H1 (cell line): Measurements from ENCODE around the gene SPTBN1. TPM values are rescaled to one million over a fixed set of nuclear protein-coding genes. Genes with fewer than 3 reads are reported as not detected.

Experiments
- CTCF ChIA-PET: fragments of 300-600 bp; sonication (Branson Sonifier 250); formaldehyde crosslinking; loops from one replicate; lab custom pipeline; 2021; ENCODE audit not compliant: partially characterized antibody; lab: Charles Lee
- POLR2A ChIA-PET: fragments of 300-600 bp; sonication (Branson Sonifier 250); formaldehyde crosslinking; loops from one replicate; lab custom pipeline; 2021; ENCODE audit warnings: inconsistent platforms; ENCODE audit not compliant: partially characterized antibody; lab: Charles Lee
- DNase-seq, 2 experiments: peaks; one replicate each; pipeline versions ENCODE4 v3.0.0 to v3.0.0-alpha.2; 2010 to 2022; ENCODE audit warnings: low spot score in 2 of 2, low read depth in 1 of 2, mixed read lengths in 1 of 2
- FAIRE-seq: peaks from 2 replicates; lab custom pipeline; 2011; peaks lifted over from hg19 to GRCh38; lab: Jason Lieb, UNC
- H2AFZ ChIP-seq: 2 replicates; pipeline ENCODE4 v1.8.1; 2012; ENCODE audit warnings: low read length, inconsistent platforms
- H2AK5ac ChIP-seq: 2 replicates; pipeline ENCODE4 v1.6.1; 2013; ENCODE audit warnings: low read depth, low read length
- H2BK120ac ChIP-seq: replicated peaks from 2 replicates; pipeline ENCODE3; 2013; ENCODE audit warnings: low read depth, low read length, inconsistent platforms
- H2BK12ac ChIP-seq: 2 replicates; pipeline ENCODE4 v1.6.1; 2013; ENCODE audit warnings: low read depth, low read length
- H2BK15ac ChIP-seq: 2 replicates; pipeline ENCODE4 v1.6.1; 2013; ENCODE audit warnings: low read length
- H2BK20ac ChIP-seq: 2 replicates; pipeline ENCODE4 v1.6.1; 2013; ENCODE audit warnings: low read length
- H2BK5ac ChIP-seq: 2 replicates; pipeline ENCODE4 v1.6.1; 2013; ENCODE audit warnings: low read depth, low read length
- H3K14ac ChIP-seq: 2 replicates; pipeline ENCODE4 v1.6.1; 2013; ENCODE audit warnings: inconsistent platforms; ENCODE audit not compliant: insufficient read length
- H3K18ac ChIP-seq: 2 replicates; pipeline ENCODE4 v1.6.1; 2013; ENCODE audit warnings: low read length; ENCODE audit errors: extremely low read depth
- H3K23ac ChIP-seq: 2 replicates; pipeline ENCODE4 v1.6.1; 2013; ENCODE audit warnings: inconsistent platforms; ENCODE audit not compliant: insufficient read length
- H3K23me2 ChIP-seq: 2 replicates; pipeline ENCODE4 v1.6.1; 2013; ENCODE audit warnings: low read depth, low read length
- H3K27ac ChIP-seq: 2 replicates; pipeline ENCODE4 v1.6.1; 2011; ENCODE audit warnings: low read depth, low read length, inconsistent platforms
- H3K27me3 ChIP-seq, 4 experiments: replicated peaks in 1 of 4; 1 replicate in 1 of 4; 2 replicates in 3 of 4; pipeline versions ENCODE4 v1.6.1 to v1.8.1; 2011 to 2013; ENCODE audit warnings: low read length in 3 of 4, mild to moderate bottlenecking in 3 of 4, inconsistent platforms in 2 of 4, mixed read lengths in 2 of 4, moderate library complexity in 1 of 4; ENCODE audit not compliant: control insufficient read depth in 3 of 4, insufficient read depth in 3 of 4; ENCODE audit errors: extremely low read depth in 1 of 4
- H3K36me3 ChIP-seq, 4 experiments: 2 replicates each; pipeline versions ENCODE4 v1.6.1 to v1.8.1; 2011 to 2013; ENCODE audit warnings: mild to moderate bottlenecking in 4 of 4, low read length in 3 of 4, moderate library complexity in 2 of 4, control low read depth in 1 of 4, inconsistent platforms in 1 of 4; ENCODE audit not compliant: insufficient read depth in 4 of 4, control insufficient read depth in 2 of 4
- H3K4ac ChIP-seq: replicated peaks from 2 replicates; pipeline ENCODE3; 2013; ENCODE audit warnings: low read length, low read depth, mixed read lengths, inconsistent platforms; ENCODE audit not compliant: insufficient read length
- H3K4me1 ChIP-seq, 4 experiments: replicated peaks in 1 of 4; 1 replicate in 1 of 4; 2 replicates in 3 of 4; pipeline versions ENCODE4 v1.6.1 to v1.8.1; 2011 to 2013; ENCODE audit warnings: low read length in 3 of 4, inconsistent platforms in 2 of 4, mixed read lengths in 1 of 4; ENCODE audit not compliant: insufficient read depth in 4 of 4, control insufficient read depth in 3 of 4
- H3K4me2 ChIP-seq, 2 experiments: 2 replicates each; pipeline versions ENCODE4 v1.6.1 to v1.8.1; 2011 to 2013; ENCODE audit warnings: low read depth in 2 of 2, low read length in 2 of 2, control low read depth in 1 of 2, inconsistent platforms in 1 of 2, mild to moderate bottlenecking in 1 of 2; ENCODE audit not compliant: insufficient read depth in 1 of 2
- H3K4me3 ChIP-seq, 4 experiments: fragments of 200-600, 300-600 bp in 1 of 4; sonication (generic), shearing (Covaris generic), sonication (Bioruptor Twin) in 1 of 4; 2 replicates each; pipeline versions ENCODE4 v1.5.1 to v1.8.1; 2011 to 2016; ENCODE audit warnings: low read length in 4 of 4, low read depth in 3 of 4, control low read depth in 2 of 4, inconsistent platforms in 2 of 4, mild to moderate bottlenecking in 2 of 4, mixed read lengths in 1 of 4, moderate library complexity in 1 of 4; ENCODE audit not compliant: insufficient read depth in 2 of 4; ENCODE audit errors: extremely low read depth in 1 of 4
- H3K56ac ChIP-seq: replicated peaks from 2 replicates; pipeline ENCODE3; 2013; ENCODE audit warnings: low read depth, mild to moderate bottlenecking, mixed read lengths, low read length, inconsistent platforms; ENCODE audit not compliant: insufficient read length
- H3K79me1 ChIP-seq: 2 replicates; pipeline ENCODE4 v1.6.1; 2013; ENCODE audit warnings: low read depth, low read length, control low read depth
- H3K79me2 ChIP-seq, 2 experiments: 2 replicates each; pipeline versions ENCODE4 v1.6.1 to v1.8.1; 2012 to 2013; ENCODE audit warnings: low read length in 2 of 2, mild to moderate bottlenecking in 2 of 2, inconsistent platforms in 1 of 2; ENCODE audit not compliant: insufficient read depth in 2 of 2, control insufficient read depth in 1 of 2
- H3K9ac ChIP-seq, 4 experiments: replicated peaks in 1 of 4; 1 replicate in 1 of 4; 2 replicates in 3 of 4; pipeline versions ENCODE4 v1.6.1 to v1.8.1; 2011 to 2013; ENCODE audit warnings: low read depth in 3 of 4, low read length in 3 of 4, control low read depth in 2 of 4, mild to moderate bottlenecking in 2 of 4, moderate library complexity in 2 of 4, inconsistent platforms in 1 of 4; ENCODE audit errors: extremely low read depth in 1 of 4
- H3K9me3 ChIP-seq, 2 experiments: 2 replicates each; pipeline versions ENCODE4 v1.6.1 to v1.8.1; 2012 to 2013; ENCODE audit warnings: mild to moderate bottlenecking in 2 of 2, moderate library complexity in 2 of 2, control low read depth in 1 of 2, inconsistent platforms in 1 of 2, low read depth in 1 of 2, low read length in 1 of 2, mixed read lengths in 1 of 2; ENCODE audit not compliant: insufficient read depth in 2 of 2
- H4K20me1 ChIP-seq, 2 experiments: replicated peaks in 1 of 2; 2 replicates each; pipeline versions ENCODE3 to v1.8.1; 2011 to 2013; ENCODE audit warnings: inconsistent platforms in 2 of 2, low read length in 2 of 2, mild to moderate bottlenecking in 1 of 2; ENCODE audit not compliant: insufficient read depth in 2 of 2, control insufficient read depth in 1 of 2
- H4K5ac ChIP-seq: 2 replicates; pipeline ENCODE4 v1.6.1; 2013; ENCODE audit warnings: low read length, low read depth, mixed read lengths, inconsistent platforms; ENCODE audit not compliant: insufficient read length
- H4K8ac ChIP-seq: 2 replicates; pipeline ENCODE4 v1.8.0; 2013; ENCODE audit warnings: mild to moderate bottlenecking, moderate library complexity, low read length, inconsistent platforms; ENCODE audit not compliant: insufficient read depth; ENCODE audit errors: extremely low read depth
- H4K91ac ChIP-seq: replicated peaks from 2 replicates; pipeline ENCODE3; 2013; ENCODE audit warnings: low read length, mixed read lengths, inconsistent platforms; ENCODE audit not compliant: insufficient read length
- GABPA ChIP-seq: IDR thresholded peaks from 2 replicates; pipeline ENCODE4 v1.6.1; 2011; ENCODE audit warnings: mild to moderate bottlenecking, low read length, moderate library complexity, borderline replicate concordance; ENCODE audit not compliant: insufficient read depth
- WGBS, 2 experiments: shearing (Covaris generic) in 1 of 2; methylation state at CpG; one replicate each; pipeline versions ENCODE4 v1.1.6 to v1.1.7; 2013 to 2015; ENCODE audit warnings: low lambda C conversion rate in 2 of 2, mixed read lengths in 2 of 2, inconsistent platforms in 1 of 2, low coverage in 1 of 2, missing lambda C conversion rate in 1 of 2; ENCODE audit not compliant: insufficient replicate concordance in 2 of 2, insufficient coverage in 1 of 2, insufficient read length in 1 of 2; ENCODE audit errors: extremely low coverage in 1 of 2, missing lambda C conversion rate in 1 of 2; 5-methylcytosine and 5-hydroxymethylcytosine counted together
- polyA plus RNA-seq, 7 experiments: library from polyadenylated mRNA; depleted of rRNA in 3 of 7; stranded (reverse) in 5 of 7; unstranded in 2 of 7; fragments of >200 nt in 5 of 7; fragments of 200-250 nt in 2 of 7; gene quantifications; 1 replicate in 5 of 7; 2 replicates in 1 of 7; 4 replicates in 1 of 7; pipeline versions ENCODE4 v1.2.1 to v1.2.3, GENCODE V29; 2011 to 2013; ENCODE audit warnings: missing spikeins in 2 of 7, mixed read lengths in 2 of 7
- total RNA-seq: library from RNA; stranded (reverse); fragmentation: NEBNext Ultra II Directional; extraction: Animal tissue kit (Norgen Biotek cat#: 25700); gene quantifications from 2 replicates; pipeline ENCODE4 v1.2.1, GENCODE V29; 2021

The SPTBN1 gene
- total and polyA plus RNA-seq, 2 of the 8 experiments (the other 6 are each of a cell fraction or from before 2014, with no cell fraction given), result 31.8 to 180 TPM

- 92% methylated on average over 10 of the region's 10 CpGs; no CpG with 5 or more reads in 1 of the 2 experiments for WGBS, 2 experiments
- Histone ChIP-seq H3K18ac (no peak overlapping the region), H4K5ac (no peak overlapping the region)
- no peak for TF ChIP-seq GABPA
- TF ChIP-seq, all 59 proteins: peak for 0
- H2AK5ac ChIP-seq, result no peak overlapping the region
- H3K9ac ChIP-seq, result no peak overlapping the region
- H2AFZ ChIP-seq, result no peak overlapping the region
- no peak overlapping the region for H2BK15ac ChIP-seq
- H3K23me2 ChIP-seq, result no peaks in the 10 kb centered on the region
- no peaks in the 10 kb centered on the region for H3K79me2 ChIP-seq
- H3K4ac ChIP-seq, result no peak overlapping the region
- DNase-seq (no peak), FAIRE-seq (no peak)
- no peak overlapping the region for H3K4me2 ChIP-seq
- CTCF ChIA-PET, result interaction anchor here (0.6 to 1.3 kb wide), 3 partner anchors 17 to 20 kb away, joined by 3 to 4 read pairs (median 4); no protein-coding TSS in a partner anchor
- H3K27me3 ChIP-seq, result no peaks in the 10 kb centered on the region
- no peaks in the 10 kb centered on the region for H4K20me1 ChIP-seq
- no peak overlapping the region for H3K23ac ChIP-seq
- H2BK120ac ChIP-seq, result no peak overlapping the region
- H3K9me3 ChIP-seq, result 0 out of 4 replicates have a peak, but pooled peaks cover 0 to 4% of the 10 kb centered on the region in 2 experiments
- H3K4me3 ChIP-seq, result no peak overlapping the region
- H3K27ac ChIP-seq, result no peak overlapping the region
- H3K79me1 ChIP-seq, result no peaks in the 10 kb centered on the region
- no peak overlapping the region for H2BK5ac ChIP-seq
- H3K14ac ChIP-seq, result no peak overlapping the region
- H4K8ac ChIP-seq, result no peak overlapping the region
- no peak overlapping the region for H4K91ac ChIP-seq
- no peak overlapping the region for H3K56ac ChIP-seq
- H2BK20ac ChIP-seq, result no peak overlapping the region
- peaks cover 0 to 2% (median 0%) of the 10 kb centered on the region in 4 experiments; a peak in 2 of 7 replicates for H3K4me1 ChIP-seq
- H2BK12ac ChIP-seq, result no peak overlapping the region
- H3K36me3 ChIP-seq, result no peaks in the 10 kb centered on the region
- POLR2A ChIA-PET, result no interaction called here
Measured at GRCh38 chr2:54422072-54422581, 34.0 kb upstream of the SPTBN1 start.
